ENCODE data around the gene PPEF2. TPM values are rescaled to one million over a fixed set of nuclear protein-coding genes. Genes with fewer than 3 reads are reported as not detected.

PPEF2 gene
- total and polyA plus RNA-seq, 3 donors from 2014 or later, result 0.50 to 1.4 (median 0.71) TPM

DNA sequence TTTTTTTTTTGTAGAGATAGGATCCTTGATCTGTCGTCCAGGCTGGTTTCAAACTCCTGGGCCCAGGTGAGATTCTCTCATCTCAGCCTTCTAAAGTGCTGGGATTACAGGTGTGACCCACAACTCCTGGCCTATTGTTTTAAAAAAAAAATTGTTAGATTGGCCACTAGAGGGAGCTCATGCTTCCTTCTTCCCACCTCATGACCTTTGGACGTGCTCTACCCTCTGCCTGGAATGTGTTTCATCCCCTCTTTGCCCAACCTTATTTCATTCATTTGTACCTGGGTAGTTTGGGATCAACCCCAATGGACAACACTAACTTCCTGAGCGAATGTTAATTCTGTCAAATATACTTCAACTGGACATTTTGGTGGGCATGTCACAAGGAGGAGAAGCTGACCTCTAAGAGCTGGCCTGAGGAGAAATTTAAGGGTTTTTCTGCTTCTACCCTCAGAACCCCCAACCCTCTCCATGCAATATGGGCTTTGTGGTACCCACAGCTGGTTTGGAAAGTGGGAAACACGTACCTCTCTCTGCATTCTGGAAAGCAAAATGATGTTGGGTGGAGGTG, 6.4 kb downstream of the PPEF2 start:
- 49 to 51% methylated on average over 4 of the region's 4 CpGs for WGBS, 2 donors
- Histone ChIP-seq H3K4me3 (no peak overlapping the region), H3K4me1 (no peaks in the 10 kb centered on the region), H3K27me3 (no peaks in the 10 kb centered on the region), H3K27ac (no peak overlapping the region), H3K9me3 (no peaks in the 10 kb centered on the region), H3K36me3 (ENCODE audit: low read depth, missing control alignments) (no peaks in the 10 kb centered on the region)
- no peak for DNase-seq
- peak in 2 of 3 experiments; percentile 44 to 74 for TF ChIP-seq CTCF (IDR thresholded peaks at IDR 0.05)
- TF ChIP-seq POLR2A (IDR thresholded peaks at IDR 0.05), result no peak
- intact Hi-C loops (cut with DNase I; ENCODE audit: low total_unique reads), result no loop called here

DNA sequence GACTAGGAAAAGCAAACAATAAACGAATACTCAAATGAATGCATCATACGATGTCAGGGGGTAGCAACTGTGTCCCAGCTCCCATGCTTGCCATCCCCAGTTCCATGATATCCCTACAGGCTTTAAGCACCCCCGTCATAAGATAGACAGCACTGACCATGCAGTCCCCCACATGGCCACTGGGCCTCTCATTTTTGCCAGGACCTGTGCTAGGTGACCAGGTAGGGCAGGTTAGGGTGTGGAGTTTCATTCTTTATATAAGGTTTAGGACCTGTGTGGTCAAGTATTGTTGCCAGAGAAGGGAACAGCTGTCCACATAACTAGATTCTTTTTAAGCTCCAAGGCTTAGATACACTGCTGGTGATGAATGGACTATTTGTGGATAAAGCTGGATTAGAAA, 9.7 kb downstream of the PPEF2 start:
- Histone ChIP-seq H3K36me3 (ENCODE audit: low read depth, missing control alignments) (no peaks in the 10 kb centered on the region), H3K9me3 (no peaks in the 10 kb centered on the region), H3K27me3 (no peaks in the 10 kb centered on the region), H3K4me3 (no peak overlapping the region), H3K27ac (no peak overlapping the region), H3K4me1 (no peaks in the 10 kb centered on the region)
- TF ChIP-seq POLR2A (IDR thresholded peaks at IDR 0.05) (no peak), CTCF (IDR thresholded peaks at IDR 0.05) (no peak)
- intact Hi-C loops (cut with DNase I; ENCODE audit: low total_unique reads), result no loop called here
- DNase-seq, result no peak
- WGBS, 2 donors, result 80 to 81% methylated on average over 3 of the region's 3 CpGs

DNA sequence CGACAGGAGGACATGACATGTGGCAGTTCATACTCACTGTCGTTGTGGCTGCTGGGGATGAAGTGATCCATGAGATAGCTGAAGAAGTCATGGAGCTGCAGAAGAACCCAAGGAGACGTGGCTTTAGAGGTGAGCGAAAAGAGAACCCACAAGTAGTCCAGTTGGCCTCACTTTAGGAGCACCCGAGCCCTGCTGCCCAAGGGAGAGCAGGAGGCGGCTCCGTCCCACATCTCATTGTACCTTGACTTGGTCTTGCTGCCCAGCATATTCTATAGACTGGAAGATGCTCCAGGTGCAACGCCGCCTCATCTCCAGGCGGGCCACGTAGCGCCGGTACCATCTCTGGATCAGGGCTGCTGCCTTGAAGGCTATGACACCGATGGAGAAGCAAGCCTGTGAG, 10.6 kb downstream of the PPEF2 start:
- intact Hi-C loops (cut with DNase I; ENCODE audit: low total_unique reads), result no loop called here
- Histone ChIP-seq H3K36me3 (ENCODE audit: low read depth, missing control alignments) (no peaks in the 10 kb centered on the region), H3K27me3 (no peaks in the 10 kb centered on the region), H3K27ac (no peak overlapping the region), H3K4me1 (no peaks in the 10 kb centered on the region), H3K4me3 (no peak overlapping the region), H3K9me3 (no peaks in the 10 kb centered on the region)
- 85 to 91% methylated on average over 7 to 14 of the region's 14 CpGs for WGBS, 2 donors
- no peak for TF ChIP-seq POLR2A (IDR thresholded peaks at IDR 0.05)
- TF ChIP-seq CTCF (IDR thresholded peaks at IDR 0.05), result no peak
- DNase-seq, result no peak

- WGBS, 2 donors, result 84 to 87% methylated on average over 9 of the region's 9 CpGs
- Histone ChIP-seq H3K27ac (no peak overlapping the region), H3K4me3 (no peak overlapping the region), H3K36me3 (ENCODE audit: low read depth, missing control alignments) (no peaks in the 10 kb centered on the region), H3K4me1 (no peaks in the 10 kb centered on the region), H3K9me3 (no peaks in the 10 kb centered on the region), H3K27me3 (no peaks in the 10 kb centered on the region)
- TF ChIP-seq CTCF (IDR thresholded peaks at IDR 0.05) (no peak), POLR2A (IDR thresholded peaks at IDR 0.05) (no peak)
- intact Hi-C loops (cut with DNase I; ENCODE audit: low total_unique reads), result no loop called here
- no peak for DNase-seq
Observed at GRCh38 chr4:75889537-75890199, 12.6 kb downstream of the PPEF2 start.

DNA sequence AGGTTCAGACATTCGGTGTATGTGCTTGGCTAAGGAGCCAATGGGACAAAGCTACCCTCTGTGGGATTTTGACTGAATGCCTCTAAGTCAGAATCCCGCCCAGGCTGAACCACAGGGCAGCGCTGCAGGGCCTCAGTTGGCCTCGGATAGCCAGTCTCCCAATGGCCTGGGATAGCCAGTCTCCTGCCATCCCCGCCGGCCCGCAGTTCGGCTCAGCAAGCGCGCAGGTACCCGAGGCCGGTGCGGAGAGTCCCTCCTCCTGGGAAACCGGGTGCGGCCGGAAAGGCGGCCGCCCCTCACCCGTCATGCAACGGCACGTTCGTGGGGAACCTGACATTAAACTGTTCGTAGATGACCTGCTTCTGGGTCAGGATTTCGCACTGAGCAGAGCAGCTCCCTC, 16.1 kb downstream of the PPEF2 start:
- no peak for DNase-seq
- Histone ChIP-seq H3K27me3 (no peaks in the 10 kb centered on the region), H3K27ac (no peak overlapping the region), H3K4me1 (no peaks in the 10 kb centered on the region), H3K9me3 (no peaks in the 10 kb centered on the region), H3K4me3 (peak overlapping the region in 1 of 2 donors; percentile 29), H3K36me3 (ENCODE audit: low read depth, missing control alignments) (no peaks in the 10 kb centered on the region)
- intact Hi-C loops (cut with DNase I; ENCODE audit: low total_unique reads), result no loop called here
- WGBS, 2 donors, result 46 to 51% methylated on average over 15 to 21 of the region's 24 CpGs
- TF ChIP-seq POLR2A (IDR thresholded peaks at IDR 0.05) (no peak), CTCF (IDR thresholded peaks at IDR 0.05) (no peak)

All from testis (tissue), 3 donors.